Measurements from ENCODE around the gene SLC38A8. TPM values are rescaled to one million over a fixed set of nuclear protein-coding genes. Genes with fewer than 3 reads are reported as not detected.

Gene SLC38A8
- total and polyA plus RNA-seq, 2 donors (not counting 1 experiment from before 2014, with no cell fraction given), result not detected

DNA sequence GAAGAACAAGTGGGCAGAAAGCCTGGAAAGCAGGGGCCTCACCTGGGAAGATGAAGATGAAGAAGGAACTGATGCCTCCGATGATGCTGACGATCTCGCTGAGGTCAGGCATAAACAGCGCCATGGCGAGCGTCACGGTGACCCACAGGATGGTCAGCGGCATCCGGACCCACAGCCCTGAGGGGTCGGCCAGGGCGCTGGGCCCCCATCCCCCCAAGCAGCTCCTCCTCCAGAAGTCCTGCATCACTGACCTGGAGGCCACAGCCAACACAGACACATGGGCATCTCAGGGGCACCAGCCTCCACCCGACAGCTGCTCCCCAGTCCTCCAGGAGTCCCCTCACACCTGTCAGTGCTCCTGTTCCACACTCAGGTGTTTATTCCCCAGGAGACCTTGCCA is 26.1 kb downstream of the SLC38A8 start:
- H3K4me1 Mint-ChIP-seq, result peaks cover 3% of the 10 kb centered on the region
- H3K9me3 Mint-ChIP-seq (ENCODE audit: insufficient read depth), result peaks cover 8% of the 10 kb centered on the region
- Histone ChIP-seq H4K20me1 (ENCODE audit: control insufficient read depth, insufficient read depth, low read length, poor library complexity, severe bottlenecking) (no peaks in the 10 kb centered on the region), H3K4me3 (ENCODE audit: control extremely low read depth in 1 of 5, extremely low read depth in 1 of 5, insufficient read depth in 1 of 5, low read depth in 2 of 5, low read length in 4 of 5) (no peak overlapping the region), H3K79me2 (ENCODE audit: control insufficient read depth, insufficient read depth, low read length) (no peaks in the 10 kb centered on the region), H2AFZ (ENCODE audit: insufficient read depth, low read depth, low read length, poor library complexity, severe bottlenecking) (no peak overlapping the region), H3K4me2 (replicated peaks; ENCODE audit: low read depth, low read length, poor library complexity, severe bottlenecking) (no peak overlapping the region), H3K9me3 (ENCODE audit: control extremely low read depth in 1 of 3, control insufficient read depth in 2 of 3, insufficient read depth in 1 of 3, low read length in 2 of 3) (peaks cover 0 to 57% (median 5%) of the 10 kb centered on the region in 3 donors), H3K4me1 (ENCODE audit: control insufficient read depth in 2 of 2, insufficient read depth in 2 of 2, low read length in 2 of 2) (peaks cover 3 to 7% of the 10 kb centered on the region in 2 donors), H3K27me3 (replicated peaks in 1 of 4; ENCODE audit: control extremely low read depth in 1 of 4, control insufficient read depth in 3 of 4, insufficient read depth in 4 of 4, low read length in 3 of 4) (no peaks in the 10 kb centered on the region), H3K36me3 (replicated peaks in 1 of 2; ENCODE audit: control extremely low read depth in 1 of 2, control insufficient read depth in 1 of 2, extremely low read depth in 1 of 2, insufficient read depth in 2 of 2, low read length in 1 of 2) (no peaks in the 10 kb centered on the region), H3K9ac (ENCODE audit: low read length) (no peak overlapping the region), H3K27ac (ENCODE audit: low read length in 2 of 2) (no peak overlapping the region)
- ATAC-seq (ENCODE audit: low read depth) (no peak), DNase-seq (no peak)
- ChIA-PET POLR2A (no interaction called here), CTCF (no interaction called here)
- WGBS (ENCODE audit: insufficient coverage), result 91% methylated on average over 12 of the region's 12 CpGs
- TF ChIP-seq EZH2 (IDR thresholded peaks at IDR 0.05; ENCODE audit: borderline replicate concordance, insufficient read depth, low read depth, low read length, poor library complexity, severe bottlenecking) (no peak), CTCF (IDR thresholded peaks at IDR 0.05) (no peak)
- no peak overlapping the region for H3K4me3 Mint-ChIP-seq
- H3K27me3 Mint-ChIP-seq, result no peaks in the 10 kb centered on the region
- intact Hi-C loops (cut with micrococcal nuclease), result no loop called here
- no peak overlapping the region for H3K27ac Mint-ChIP-seq

DNA sequence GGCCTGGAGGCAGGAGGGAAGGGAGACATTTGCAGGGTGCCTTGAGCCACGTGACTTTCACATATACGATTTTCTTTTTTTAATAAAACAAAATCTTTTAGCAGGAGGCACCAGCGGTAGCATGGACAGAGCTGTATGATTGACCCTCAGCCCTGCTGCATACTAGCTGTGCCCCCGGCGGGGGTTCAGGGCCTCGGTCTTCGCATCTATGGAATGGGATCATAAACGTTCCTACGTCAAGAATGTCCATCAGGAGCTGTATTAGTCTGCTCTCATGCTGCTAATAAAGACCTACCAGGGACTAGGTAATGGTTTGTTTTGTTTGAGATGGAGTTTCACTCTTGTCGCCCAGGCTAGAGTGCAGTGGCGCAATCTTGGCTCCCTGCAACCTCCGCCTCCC is 27.2 kb downstream of the SLC38A8 start:
- Histone ChIP-seq H3K27me3 (replicated peaks in 1 of 4; ENCODE audit: control extremely low read depth in 1 of 4, control insufficient read depth in 3 of 4, insufficient read depth in 4 of 4, low read length in 3 of 4) (no peaks in the 10 kb centered on the region), H3K27ac (ENCODE audit: low read length in 2 of 2) (no peak overlapping the region), H3K4me2 (replicated peaks; ENCODE audit: low read depth, low read length, poor library complexity, severe bottlenecking) (no peak overlapping the region), H3K79me2 (ENCODE audit: control insufficient read depth, insufficient read depth, low read length) (no peaks in the 10 kb centered on the region), H4K20me1 (ENCODE audit: control insufficient read depth, insufficient read depth, low read length, poor library complexity, severe bottlenecking) (no peaks in the 10 kb centered on the region), H3K36me3 (replicated peaks in 1 of 2; ENCODE audit: control extremely low read depth in 1 of 2, control insufficient read depth in 1 of 2, extremely low read depth in 1 of 2, insufficient read depth in 2 of 2, low read length in 1 of 2) (no peaks in the 10 kb centered on the region), H3K9me3 (ENCODE audit: control extremely low read depth in 1 of 3, control insufficient read depth in 2 of 3, insufficient read depth in 1 of 3, low read length in 2 of 3) (peaks cover 0 to 46% (median 0%) of the 10 kb centered on the region in 3 donors), H3K9ac (ENCODE audit: low read length) (no peak overlapping the region), H3K4me3 (ENCODE audit: control extremely low read depth in 1 of 5, extremely low read depth in 1 of 5, insufficient read depth in 1 of 5, low read depth in 2 of 5, low read length in 4 of 5) (no peak overlapping the region), H3K4me1 (ENCODE audit: control insufficient read depth in 2 of 2, insufficient read depth in 2 of 2, low read length in 2 of 2) (peaks cover 3 to 7% of the 10 kb centered on the region in 2 donors), H2AFZ (ENCODE audit: insufficient read depth, low read depth, low read length, poor library complexity, severe bottlenecking) (no peak overlapping the region)
- H3K27me3 Mint-ChIP-seq, result peaks cover 3% of the 10 kb centered on the region
- CTCF ChIA-PET, result no interaction called here
- intact Hi-C loops (cut with micrococcal nuclease), result no loop called here
- no peak overlapping the region for H3K4me3 Mint-ChIP-seq
- peaks cover 6% of the 10 kb centered on the region for H3K9me3 Mint-ChIP-seq (ENCODE audit: insufficient read depth)
- TF ChIP-seq CTCF (IDR thresholded peaks at IDR 0.05) (no peak), EZH2 (IDR thresholded peaks at IDR 0.05; ENCODE audit: borderline replicate concordance, insufficient read depth, low read depth, low read length, poor library complexity, severe bottlenecking) (no peak)
- H3K27ac Mint-ChIP-seq, result no peak overlapping the region
- peaks cover 3% of the 10 kb centered on the region for H3K4me1 Mint-ChIP-seq
- no peak for DNase-seq
- 90% methylated on average over 10 of the region's 12 CpGs for WGBS (ENCODE audit: insufficient coverage)
- POLR2A ChIA-PET, result no interaction called here
- ATAC-seq (ENCODE audit: low read depth), result no peak
